SK-N-SH (cell line): Measurements from ENCODE around the gene ASTL.

Source experiments
- EP300 ChIP-seq, 2 experiments: IDR thresholded peaks; 2 replicates each; pipeline versions ENCODE4 v1.4.0 to v1.6.1; 2012; ENCODE audit warnings: borderline replicate concordance in 1 of 2, low read depth in 1 of 2, low read length in 1 of 2
- JUND ChIP-seq: IDR thresholded peaks from 2 replicates; pipeline ENCODE4 v1.4.0; 2012
- RAD21 ChIP-seq: IDR thresholded peaks from 2 replicates; pipeline ENCODE4 v1.6.1; 2012; ENCODE audit warnings: mild to moderate bottlenecking, low read length
- SIN3A ChIP-seq: IDR thresholded peaks from 2 replicates; pipeline ENCODE4 v1.6.1; 2012; ENCODE audit warnings: low read depth, mild to moderate bottlenecking, low read length, moderate library complexity, borderline replicate concordance
- TAF1 ChIP-seq: IDR thresholded peaks from 2 replicates; pipeline ENCODE4 v1.6.1; 2012; ENCODE audit warnings: low read depth, mild to moderate bottlenecking, low read length, moderate library complexity, borderline replicate concordance
- TCF12 ChIP-seq: IDR thresholded peaks from 2 replicates; pipeline ENCODE4 v1.4.0; 2012
- USF1 ChIP-seq: IDR thresholded peaks from 2 replicates; pipeline ENCODE4 v1.4.0; 2012; ENCODE audit warnings: low read depth, borderline replicate concordance
- YY1 ChIP-seq: IDR thresholded peaks from 2 replicates; pipeline ENCODE4 v1.4.0; 2012; ENCODE audit warnings: low read depth, mild to moderate bottlenecking
- TF ChIP-seq, protein P1 (sequence below): fragments of 200-600 bp; sonication (generic); IDR thresholded peaks from 2 replicates; pipeline ENCODE4 v1.6.1; 2017; ENCODE audit warnings: antibody characterized with exemption, mild to moderate bottlenecking, moderate library complexity

DNA sequence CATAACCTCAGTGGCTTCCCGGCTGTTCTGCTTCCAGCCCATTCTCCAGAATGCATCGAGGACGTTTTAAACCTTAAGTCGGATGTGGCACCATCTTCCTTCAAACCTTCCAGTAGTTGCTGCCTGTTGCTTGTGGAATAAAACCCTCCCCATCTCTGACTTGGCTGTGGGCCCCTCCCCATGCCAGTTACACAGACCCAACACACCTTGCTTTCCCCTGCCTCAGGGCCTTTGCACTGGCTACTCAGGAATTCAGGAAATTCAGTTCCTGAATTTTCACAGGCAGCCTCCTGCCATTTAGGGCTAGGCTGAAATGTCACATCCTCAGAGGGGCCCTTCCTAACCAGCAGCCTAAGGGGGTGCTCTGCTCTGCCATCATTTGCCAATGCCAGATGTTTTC lies 16.9 kb downstream of the ASTL start:
- TF ChIP-seq TCF12 (no peak), EP300 (IDR thresholded peaks at IDR 0.05; ENCODE audit: borderline replicate concordance in 1 of 2, low read depth in 1 of 2, low read length in 1 of 2) (no peak), RAD21 (no peak), SIN3A (no peak), YY1 (no peak), JUND (no peak), USF1 (no peak), TAF1 (no peak)
- TF ChIP-seq, protein P1, sequence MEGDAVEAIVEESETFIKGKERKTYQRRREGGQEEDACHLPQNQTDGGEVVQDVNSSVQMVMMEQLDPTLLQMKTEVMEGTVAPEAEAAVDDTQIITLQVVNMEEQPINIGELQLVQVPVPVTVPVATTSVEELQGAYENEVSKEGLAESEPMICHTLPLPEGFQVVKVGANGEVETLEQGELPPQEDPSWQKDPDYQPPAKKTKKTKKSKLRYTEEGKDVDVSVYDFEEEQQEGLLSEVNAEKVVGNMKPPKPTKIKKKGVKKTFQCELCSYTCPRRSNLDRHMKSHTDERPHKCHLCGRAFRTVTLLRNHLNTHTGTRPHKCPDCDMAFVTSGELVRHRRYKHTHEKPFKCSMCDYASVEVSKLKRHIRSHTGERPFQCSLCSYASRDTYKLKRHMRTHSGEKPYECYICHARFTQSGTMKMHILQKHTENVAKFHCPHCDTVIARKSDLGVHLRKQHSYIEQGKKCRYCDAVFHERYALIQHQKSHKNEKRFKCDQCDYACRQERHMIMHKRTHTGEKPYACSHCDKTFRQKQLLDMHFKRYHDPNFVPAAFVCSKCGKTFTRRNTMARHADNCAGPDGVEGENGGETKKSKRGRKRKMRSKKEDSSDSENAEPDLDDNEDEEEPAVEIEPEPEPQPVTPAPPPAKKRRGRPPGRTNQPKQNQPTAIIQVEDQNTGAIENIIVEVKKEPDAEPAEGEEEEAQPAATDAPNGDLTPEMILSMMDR, result no peak
